Kasumi-1 (cell line): ENCODE measurements around the gene MAP3K1.
"Not testable (repeated sequence)": the region's sequence is repeated elsewhere in the genome, so short reads cannot be mapped to it uniquely, and the experiment has no call there.

Experiments
- DNase-seq, 2 experiments: peaks; one replicate each; lab custom pipeline; 2025; lab: John Stamatoyannopoulos, UW

MAP3K1 gene

DNA sequence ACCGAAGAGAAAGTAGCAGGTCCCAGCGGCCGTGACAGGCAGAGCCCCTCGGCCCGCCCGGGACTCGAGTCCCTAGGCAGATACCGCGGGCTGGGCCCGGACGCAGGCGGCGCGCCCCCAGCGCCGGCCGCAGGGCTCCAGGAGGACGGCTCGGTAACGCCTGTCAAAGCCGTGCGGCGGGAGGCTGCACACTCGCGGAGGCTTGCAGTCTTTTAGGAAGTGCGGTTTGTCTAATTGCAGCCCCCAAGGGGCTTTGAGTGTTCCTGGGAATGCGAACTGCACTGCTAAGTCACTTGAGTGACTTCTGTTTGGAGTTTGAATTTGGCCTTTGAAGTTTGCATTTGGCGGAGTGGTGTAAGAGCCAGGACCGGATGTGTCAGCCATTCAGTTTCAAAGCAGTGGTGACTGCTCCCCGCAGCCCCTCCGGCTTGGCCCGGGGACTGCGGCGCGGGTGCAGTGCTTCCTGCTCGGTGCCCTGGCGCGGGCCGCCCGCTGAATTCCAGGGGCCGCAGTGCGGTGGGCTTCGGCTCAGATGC lies 1.3 kb downstream of the MAP3K1 start:
- DNase-seq = peak; percentile 68 to 71

DNA sequence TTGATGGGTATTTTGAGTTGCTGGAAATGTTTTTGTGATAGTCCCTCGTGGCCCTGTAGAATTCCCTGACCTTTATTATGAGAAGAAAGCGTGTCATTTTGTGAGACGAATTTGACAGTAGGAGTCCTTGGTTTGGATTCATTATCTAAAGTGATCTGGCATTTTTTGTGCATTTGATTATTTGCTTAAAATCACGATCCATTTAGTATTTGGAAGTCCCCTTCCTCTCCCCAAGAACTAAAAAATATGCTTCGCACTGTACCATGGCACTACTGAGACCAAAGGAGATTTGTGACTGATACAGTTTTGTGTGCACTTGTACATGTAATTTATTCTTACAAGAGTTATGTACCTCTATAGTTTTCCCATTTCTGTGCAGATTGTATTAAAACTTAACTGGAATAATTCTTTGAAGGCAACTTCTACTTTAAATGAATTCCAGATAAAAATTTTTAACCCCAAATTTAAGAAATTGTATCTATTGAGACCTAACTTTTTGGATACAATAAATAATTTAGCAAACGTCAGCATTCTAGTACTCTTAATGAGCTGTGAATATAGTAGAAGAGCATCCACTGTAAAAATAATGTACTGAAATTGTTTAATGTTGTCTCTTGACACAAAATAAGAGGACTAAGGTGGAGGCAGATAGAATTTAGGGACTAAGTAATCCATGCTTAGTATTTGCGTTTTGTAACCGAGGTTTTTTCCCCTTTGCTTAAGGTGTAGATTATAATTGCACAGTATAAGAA lies 2.1 kb downstream of the MAP3K1 start:
- no peak for DNase-seq

GRCh38 chr5:56818450-56819037 lies 3.2 kb downstream of the MAP3K1 start:
- peak; percentile 21 to 50 for DNase-seq

GRCh38 chr5:56819060-56819881 lies 3.9 kb downstream of the MAP3K1 start:
- DNase-seq = peak; percentile 40 to 46

DNA sequence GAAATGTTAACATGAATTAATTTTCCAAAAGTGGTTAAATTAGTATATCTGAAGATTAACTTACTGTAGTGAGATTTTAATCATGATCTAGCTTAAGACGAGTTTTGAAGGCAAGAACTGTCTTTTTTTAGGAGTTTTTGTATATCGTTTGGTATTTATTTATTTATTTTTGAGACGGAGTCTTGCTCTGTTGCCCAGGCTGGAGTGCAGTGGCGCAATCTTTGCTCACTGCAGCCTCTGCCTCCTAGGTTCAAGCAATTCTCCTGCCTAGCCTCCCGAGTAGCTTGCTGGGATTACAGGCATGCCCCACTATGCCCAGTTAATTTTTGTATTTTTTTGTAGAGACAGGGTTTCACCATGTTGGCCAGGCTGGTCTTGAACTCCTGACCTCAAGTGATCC lies 6.5 kb downstream of the MAP3K1 start:
- not testable (repeated sequence) for DNase-seq

GRCh38 chr5:56822981-56823380 lies 7.6 kb downstream of the MAP3K1 start:
- DNase-seq = no peak

GRCh38 chr5:56824019-56824418 lies 8.7 kb downstream of the MAP3K1 start:
- no peak for DNase-seq

GRCh38 chr5:56825222-56825824 lies 10.0 kb downstream of the MAP3K1 start:
- no peak for DNase-seq

GRCh38 chr5:56827049-56827448 lies 11.7 kb downstream of the MAP3K1 start:
- DNase-seq = peak in 1 of 2 experiments; percentile 18

GRCh38 chr5:56827924-56828323 lies 12.6 kb downstream of the MAP3K1 start:
- DNase-seq = no peak

DNA sequence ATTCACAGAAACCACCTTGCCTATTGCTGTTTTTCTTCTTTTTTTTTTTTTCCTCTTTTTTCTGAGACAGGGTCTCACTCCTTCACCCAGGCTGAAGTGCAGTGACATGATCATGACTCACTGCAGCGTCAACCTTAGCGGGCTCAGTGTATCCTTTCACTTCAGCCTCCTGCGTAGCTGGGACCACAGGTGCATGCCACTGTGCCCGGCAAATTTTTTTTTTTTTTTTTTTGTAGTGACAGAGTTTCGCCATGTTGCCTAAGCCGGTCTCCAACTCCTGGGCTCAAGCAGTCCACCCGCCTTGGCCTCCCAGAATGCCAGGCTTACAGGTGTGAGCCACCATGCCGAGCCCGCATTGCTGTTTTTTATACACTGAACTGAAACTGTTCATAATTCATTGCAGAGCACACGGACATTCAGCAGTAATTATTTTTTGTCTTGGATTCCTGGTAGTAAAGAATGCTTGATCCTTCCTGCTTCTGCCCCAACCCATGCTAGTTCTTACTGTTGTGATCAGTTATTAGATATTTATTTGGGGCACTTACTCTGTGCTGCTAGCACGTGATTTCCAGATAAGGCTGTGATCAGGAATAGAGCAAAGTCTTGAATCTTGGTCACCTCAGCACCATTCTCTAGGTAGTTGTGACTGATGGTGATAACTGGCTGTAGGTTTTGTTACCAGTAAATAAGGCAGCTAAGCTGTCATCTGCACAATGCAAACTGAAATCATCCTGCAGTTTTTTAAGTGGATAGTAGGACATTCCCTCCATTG lies 14.0 kb downstream of the MAP3K1 start:
- DNase-seq = no peak

- no peak for DNase-seq
These were observed 16.4 kb downstream of the MAP3K1 start for GRCh38 chr5:56831773-56832172.

- no peak for DNase-seq
These were observed 18.0 kb downstream of the MAP3K1 start for GRCh38 chr5:56833325-56833724.

DNA sequence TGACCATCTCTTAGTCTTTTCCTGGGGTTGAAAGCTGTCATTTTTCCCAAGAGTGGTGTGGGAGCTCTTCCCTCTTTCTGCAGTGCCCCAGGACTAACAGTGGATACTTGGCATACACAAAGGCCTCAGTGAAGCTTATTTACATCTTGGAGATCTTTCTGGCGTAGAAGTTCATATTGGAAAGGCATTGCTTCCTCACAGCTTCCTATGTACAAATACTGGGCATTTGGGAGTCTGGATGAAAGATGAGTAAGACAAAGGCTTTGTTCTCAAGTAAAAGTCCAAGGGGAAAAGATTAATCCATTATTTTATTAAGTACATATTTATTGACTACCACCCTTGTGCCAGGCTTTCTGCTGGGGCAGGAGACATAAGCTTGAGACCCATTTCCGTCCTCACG lies 22.0 kb downstream of the MAP3K1 start:
- no peak for DNase-seq

DNA sequence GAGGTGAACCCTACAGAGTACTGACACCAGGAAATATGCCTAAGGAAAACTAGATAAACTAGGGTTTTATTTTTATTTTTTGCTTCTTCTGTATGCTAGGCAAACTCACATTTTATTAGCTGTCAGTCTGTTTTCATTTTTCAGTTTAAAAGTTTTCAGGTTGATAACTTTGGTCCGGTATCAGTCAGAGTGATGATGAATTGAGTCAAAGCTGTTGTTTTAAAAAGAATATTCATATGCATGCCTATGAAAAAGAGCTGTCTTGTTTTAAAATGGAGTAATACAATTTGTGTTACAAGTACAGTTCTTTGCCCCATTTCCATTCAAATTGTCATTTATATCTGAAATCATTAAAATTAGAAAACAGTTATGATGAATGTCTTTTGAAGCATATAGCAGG lies 22.6 kb downstream of the MAP3K1 start:
- DNase-seq = no peak

DNA sequence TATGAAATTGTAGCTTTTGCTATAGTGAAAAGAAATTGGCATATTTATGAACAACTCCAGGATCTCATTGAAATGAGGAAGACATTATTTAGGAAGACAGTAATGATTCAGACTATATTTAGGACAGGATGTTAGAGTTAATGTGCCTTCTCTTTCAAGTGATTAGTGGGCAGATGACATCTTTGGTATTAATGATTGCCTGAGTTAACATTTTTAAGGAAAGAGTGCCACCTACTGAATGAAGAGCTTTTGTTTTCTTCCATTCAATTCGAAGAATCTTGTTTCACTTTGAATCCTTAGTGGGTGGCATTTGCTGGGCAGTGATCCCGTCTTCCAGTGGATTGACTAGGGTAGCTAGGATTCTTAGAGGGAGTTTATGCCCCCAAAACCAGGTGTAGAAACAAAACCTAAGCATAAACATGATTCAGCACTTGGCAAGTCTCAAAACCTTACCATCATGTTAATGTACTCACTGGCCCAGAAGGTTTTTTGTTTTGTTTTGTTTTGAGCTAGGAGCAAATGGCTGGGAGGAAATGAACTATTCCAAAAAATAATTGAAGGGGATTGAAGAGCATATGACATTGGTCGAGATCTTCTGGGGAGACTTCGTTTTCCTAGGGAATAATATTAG lies 23.2 kb downstream of the MAP3K1 start:
- peak; percentile 59 to 81 for DNase-seq

- DNase-seq = no peak
These were observed 23.7 kb downstream of the MAP3K1 start for GRCh38 chr5:56839062-56839461.

DNA sequence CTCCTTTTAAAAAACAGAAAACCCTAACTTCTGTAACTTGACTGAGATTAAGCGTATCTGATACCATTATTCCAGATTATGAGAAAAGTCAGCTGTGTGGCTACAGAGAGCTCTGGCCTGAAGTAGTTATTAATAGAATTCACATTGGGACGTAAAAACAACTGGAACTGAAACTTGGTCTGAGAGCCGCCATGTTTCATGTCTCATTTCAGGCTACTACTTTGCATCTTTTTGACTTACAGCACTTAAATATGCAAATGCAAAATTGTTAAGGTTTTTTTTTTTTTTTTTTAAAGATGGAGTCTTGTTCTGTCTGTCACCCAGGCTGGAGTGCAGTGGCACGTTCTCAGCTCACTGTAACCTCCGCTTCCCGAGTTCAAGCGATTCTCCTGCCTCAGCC lies 25.2 kb downstream of the MAP3K1 start:
- DNase-seq = no peak

DNA sequence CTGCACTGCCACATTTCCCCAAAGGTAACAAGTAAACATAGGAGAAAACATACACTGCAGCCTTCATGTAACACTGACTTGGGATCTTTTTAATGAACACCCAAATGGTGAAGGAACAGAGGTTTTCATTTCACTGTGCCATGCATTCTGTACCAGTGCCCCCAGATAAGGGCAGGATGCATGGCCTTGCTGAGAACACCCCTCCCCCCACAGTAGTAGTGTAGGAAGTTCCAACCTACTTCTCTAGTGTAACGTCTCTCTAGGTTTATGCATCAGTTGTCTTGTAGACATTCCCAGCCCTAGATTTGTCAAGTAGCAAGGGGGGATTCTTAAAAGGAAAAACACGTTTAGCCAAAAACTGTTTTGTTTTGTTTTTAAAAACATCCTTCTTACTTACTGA lies 29.9 kb downstream of the MAP3K1 start:
- no peak for DNase-seq

DNA sequence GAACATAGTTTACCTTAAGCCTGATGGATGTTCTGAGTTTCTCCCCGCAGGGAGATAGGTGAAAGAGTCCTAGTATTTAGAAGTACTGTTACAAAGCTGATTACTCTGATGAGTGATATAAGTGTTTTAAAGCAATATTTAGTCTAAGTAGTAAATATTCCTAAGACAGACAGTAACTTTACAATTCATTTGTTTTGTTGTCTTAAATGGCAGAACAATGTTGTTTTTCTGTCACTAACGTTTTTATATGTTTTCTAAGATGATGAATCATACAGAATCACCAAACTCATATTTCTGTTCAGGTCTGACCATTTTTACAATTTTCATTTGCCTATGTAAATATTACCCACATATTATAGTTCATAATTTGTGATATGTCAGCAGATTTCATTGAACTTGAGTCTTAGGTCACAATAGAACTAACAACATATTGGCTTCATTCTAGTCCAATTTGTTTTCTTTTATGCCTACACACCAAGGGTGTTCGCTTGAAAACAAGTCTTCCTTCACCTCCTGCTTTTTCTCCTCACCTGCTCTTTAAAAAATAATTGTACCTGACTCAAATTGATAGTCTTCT lies 30.6 kb downstream of the MAP3K1 start:
- DNase-seq = no peak

- no peak for DNase-seq
These were observed 32.9 kb downstream of the MAP3K1 start for GRCh38 chr5:56848206-56848605.
